Lung (tissue), 12 donors: Measurements from ENCODE around the gene CPM. TPM values are rescaled to one million over a fixed set of nuclear protein-coding genes. Genes with fewer than 3 reads are reported as not detected.

Experiments used
- ATAC-seq: fragments of 200-7000 bp; cut with Tn5 transposase; one replicate; pipeline ENCODE4 v1.9.1; 2020; ENCODE audit warnings: moderate number of reproducible peaks; ENCODE audit not compliant: insufficient read depth, low FRiP score
- DNase-seq, 3 donors: peaks; one replicate each; pipeline ENCODE4 v3.0.0-alpha.2; 2013 to 2017
- H3K27ac ChIP-seq, 2 donors: one replicate each; pipeline ENCODE4 v1.5.1; 2013; ENCODE audit warnings: mild to moderate bottlenecking in 2 of 2, moderate library complexity in 2 of 2, control low read depth in 1 of 2, inconsistent platforms in 1 of 2, low read depth in 1 of 2, low read length in 1 of 2
- H3K27me3 ChIP-seq, 3 donors: one replicate each; pipeline ENCODE4 v1.5.1; 2013; ENCODE audit warnings: low read length in 2 of 3; ENCODE audit not compliant: control insufficient read depth in 3 of 3, insufficient read depth in 3 of 3
- H3K36me3 ChIP-seq, 4 donors: one replicate each; pipeline ENCODE4 v1.5.1; 2013; ENCODE audit warnings: low read length in 4 of 4, mild to moderate bottlenecking in 1 of 4, moderate library complexity in 1 of 4; ENCODE audit not compliant: control insufficient read depth in 4 of 4, insufficient read depth in 4 of 4
- H3K4me1 ChIP-seq, 5 donors: one replicate each; pipeline ENCODE4 v1.5.1; 2013; ENCODE audit warnings: low read length in 5 of 5, mild to moderate bottlenecking in 2 of 5, moderate library complexity in 1 of 5; ENCODE audit not compliant: control insufficient read depth in 5 of 5, insufficient read depth in 5 of 5
- H3K4me3 ChIP-seq: one replicate; pipeline ENCODE4 v1.5.1; 2013; ENCODE audit warnings: mild to moderate bottlenecking, control low read depth, moderate library complexity
- H3K9ac ChIP-seq, 2 donors: one replicate each; pipeline ENCODE4 v1.5.1; 2013; ENCODE audit warnings: low read length in 2 of 2, control low read depth in 1 of 2; ENCODE audit not compliant: insufficient read depth in 1 of 2
- H3K9me3 ChIP-seq, 4 donors: one replicate each; pipeline ENCODE4 v1.5.1; 2013; ENCODE audit warnings: low read length in 3 of 4, mild to moderate bottlenecking in 1 of 4, moderate library complexity in 1 of 4; ENCODE audit not compliant: control insufficient read depth in 4 of 4, insufficient read depth in 3 of 4
- CTCF ChIP-seq: IDR thresholded peaks from 2 replicates; pipeline ENCODE4 v1.5.1; 2012; ENCODE audit warnings: mild to moderate bottlenecking; ENCODE audit errors: control extremely low read depth, extremely low read depth
- WGBS, 2 donors: extraction: QIAGEN DNeasy Blood & Tissue Kit; methylation state at CpG; one replicate each; pipeline ENCODE4 v1.1.7; 2013; 5-methylcytosine and 5-hydroxymethylcytosine counted together
- polyA plus RNA-seq, 2 donors: library from polyadenylated mRNA; stranded (reverse); fragments of 200-250 nt; gene quantifications; one replicate each; pipeline ENCODE4 v1.2.1, GENCODE V29; 2013
- total RNA-seq, 2 donors: library from RNA; depleted of rRNA in 1 of 2; stranded (reverse); fragments of >200 nt in 1 of 2; gene quantifications; one replicate each; pipeline ENCODE4 v1.2.1, GENCODE V29; 2014 to 2021
- donor health status: control.
- donor health status: control.
- donor health status: Bipolar disorder and iron deficiency.
- donor health status: healthy.
- donor health status: DM: yes; HTN: yes; CAD: no.

The CPM gene
- total and polyA plus RNA-seq, 4 donors = 66.6 to 241 (median 136) TPM

GRCh38 chr12:68844788-68845695, 87.9 kb downstream of the CPM start:
- no peak for TF ChIP-seq CTCF
- no peak overlapping the region for H3K27ac ChIP-seq
- no peak overlapping the region for H3K9ac ChIP-seq
- no peak overlapping the region for H3K4me3 ChIP-seq
- ATAC-seq = peak; percentile 36
- WGBS, 2 donors = 74 to 87% methylated on average over 14 of the region's 14 CpGs
- no peak for DNase-seq
- H3K9me3 ChIP-seq = no peaks in the 10 kb centered on the region
- H3K36me3 ChIP-seq = peaks cover 0 to 13% (median 11%) of the 10 kb centered on the region in 4 donors
- H3K4me1 ChIP-seq = peaks cover 0 to 2% (median 0%) of the 10 kb centered on the region in 5 donors
- H3K27me3 ChIP-seq = no peaks in the 10 kb centered on the region

DNA sequence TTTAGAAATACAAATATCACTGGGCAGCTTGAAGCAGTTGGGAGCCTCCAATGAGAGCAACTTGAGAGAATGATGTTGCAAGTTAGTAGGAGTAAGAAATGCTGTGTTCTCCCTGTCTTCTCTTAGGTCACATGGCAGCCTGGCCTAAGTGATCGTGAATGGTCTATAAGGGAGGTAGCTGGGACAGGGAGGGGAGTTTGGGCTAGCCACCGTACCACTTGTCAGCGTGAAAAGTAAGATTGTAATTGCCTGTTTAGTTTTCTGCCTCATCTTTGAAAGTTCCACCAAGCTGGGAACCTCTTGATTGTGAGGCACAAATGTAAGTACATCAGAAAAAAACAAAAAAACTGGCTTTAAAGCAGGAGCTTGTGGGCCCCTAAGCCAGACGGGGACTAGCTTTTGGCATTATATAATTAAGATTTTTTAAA, 88.6 kb downstream of the CPM start:
- Histone ChIP-seq H3K9ac (no peak overlapping the region), H3K36me3 (peaks cover 3 to 17% (median 14%) of the 10 kb centered on the region in 4 donors), H3K27me3 (no peaks in the 10 kb centered on the region), H3K4me1 (peaks cover 0 to 2% (median 0%) of the 10 kb centered on the region in 5 donors), H3K9me3 (no peaks in the 10 kb centered on the region), H3K27ac (no peak overlapping the region), H3K4me3 (no peak overlapping the region)
- DNase-seq = no peak
- TF ChIP-seq CTCF = no peak
- no peak for ATAC-seq
- WGBS, 2 donors = 74 to 88% methylated on average over 4 of the region's 4 CpGs

DNA sequence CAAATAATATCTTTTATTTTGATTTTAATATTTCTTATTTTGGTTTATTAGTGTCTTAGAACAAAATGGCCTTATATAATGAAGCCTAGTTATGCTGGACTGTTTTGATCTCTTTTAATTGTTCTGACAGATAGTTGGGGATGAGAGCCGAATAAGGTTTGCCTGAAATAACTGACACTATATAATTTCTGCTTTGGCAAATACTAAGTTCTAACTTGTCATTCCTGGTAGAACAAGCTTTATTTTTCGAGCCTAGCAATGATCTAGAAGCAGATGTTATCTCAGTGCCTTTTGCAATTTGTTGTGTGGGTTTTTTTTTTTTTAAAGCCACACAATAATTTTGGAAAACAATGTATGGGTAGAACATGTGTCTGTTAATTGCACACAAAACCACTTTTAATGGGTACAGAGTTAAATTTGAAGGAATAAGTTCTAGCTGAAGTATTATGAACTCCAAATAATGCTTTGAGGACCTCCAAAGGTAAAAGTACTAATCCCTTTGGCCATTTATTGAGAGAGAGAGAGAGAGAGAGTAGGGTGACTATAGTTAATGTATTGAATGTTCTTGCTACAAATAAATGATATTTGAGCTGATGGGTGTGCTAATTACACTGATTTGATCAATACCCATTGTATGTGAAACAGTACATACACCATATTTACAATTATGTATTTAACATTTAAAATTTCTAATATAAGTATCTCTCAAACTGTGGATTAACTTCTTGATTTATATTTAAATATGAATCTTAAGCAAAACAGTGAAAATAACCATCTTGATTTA, 90.0 kb downstream of the CPM start:
- Histone ChIP-seq H3K27me3 (no peaks in the 10 kb centered on the region), H3K9me3 (no peaks in the 10 kb centered on the region), H3K4me3 (no peak overlapping the region), H3K9ac (no peak overlapping the region), H3K27ac (no peak overlapping the region), H3K36me3 (peaks cover 12 to 23% (median 18%) of the 10 kb centered on the region in 4 donors), H3K4me1 (peaks cover 0 to 2% (median 0%) of the 10 kb centered on the region in 5 donors)
- WGBS, 2 donors = 76 to 78% methylated on average over 2 of the region's 2 CpGs
- TF ChIP-seq CTCF = no peak
- no peak for ATAC-seq
- DNase-seq = no peak
